Lung microvascular endothelial cell (primary cell): ENCODE data around the gene HAUS8. TPM values are rescaled to one million over a fixed set of nuclear protein-coding genes. Genes with fewer than 3 reads are reported as not detected.

Experiments used
- DNase-seq, 2 donors: peaks; one replicate each; pipeline versions ENCODE4 v3.0.0 to v3.0.0-alpha.2; 2010; ENCODE audit warnings: low read depth in 2 of 2
- total RNA-seq: library from RNA; depleted of rRNA; stranded (reverse); fragments of >200 nt; gene quantifications from 2 replicates; pipeline ENCODE4 v1.2.1, GENCODE V29; 2014

The HAUS8 gene
- total RNA-seq, 1 donor from 2014 or later: 2.8 TPM

DNA sequence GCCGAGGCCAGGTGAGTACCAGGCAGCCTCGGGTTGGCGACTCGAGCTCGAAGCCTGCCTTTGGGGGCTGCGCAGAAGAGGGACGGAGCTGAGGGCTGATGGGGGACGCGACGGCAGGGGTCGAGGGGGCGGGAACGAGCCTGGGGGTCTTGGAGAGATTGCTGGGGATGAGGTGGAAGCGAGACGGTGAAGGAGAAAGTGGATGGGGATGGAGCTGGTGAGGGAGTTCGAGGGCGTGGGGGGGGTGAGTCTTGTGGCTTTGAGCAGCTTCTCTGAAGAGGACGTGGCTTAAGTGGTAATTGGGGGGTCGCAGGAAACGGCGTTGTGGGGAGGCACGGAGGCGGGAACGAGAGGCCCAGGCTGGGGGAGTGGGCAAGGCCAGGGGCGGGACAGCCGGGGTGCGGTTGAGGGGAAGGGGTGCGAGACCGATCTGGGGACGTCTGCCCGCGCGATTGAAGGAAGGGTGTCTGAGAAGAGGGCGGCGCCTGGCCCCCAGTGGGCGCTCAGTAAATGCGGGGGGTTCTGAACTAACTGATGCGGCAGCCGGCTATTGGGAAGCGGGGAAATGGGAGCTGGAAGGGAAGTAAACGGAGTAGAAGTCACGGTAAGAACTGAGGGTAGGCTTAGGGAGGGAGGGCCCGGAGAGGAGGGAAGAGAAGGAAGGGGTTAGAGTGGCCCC, 751 bp upstream of the HAUS8 start:
- DNase-seq: peak; percentile 32 to 45

DNA sequence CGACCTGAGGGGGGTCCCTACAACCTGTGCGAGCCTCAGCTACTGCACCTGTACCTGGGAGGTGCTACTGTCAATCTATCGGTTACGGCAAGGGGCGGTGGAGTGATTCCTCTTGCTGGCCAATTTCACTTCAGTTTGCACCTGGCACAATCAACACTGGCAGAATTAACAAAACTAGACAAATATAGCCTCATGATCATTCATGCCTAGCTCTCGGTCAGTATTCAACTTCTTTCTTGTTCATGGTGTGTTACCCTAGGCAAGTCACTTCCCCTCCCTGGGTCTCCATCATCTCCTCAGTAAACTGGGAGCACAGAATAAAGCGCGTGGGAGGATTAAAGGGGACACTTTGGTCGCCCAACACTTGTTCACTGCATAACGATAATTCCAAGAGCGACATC, 618 bp downstream of the HAUS8 start:
- DNase-seq: no peak

DNA sequence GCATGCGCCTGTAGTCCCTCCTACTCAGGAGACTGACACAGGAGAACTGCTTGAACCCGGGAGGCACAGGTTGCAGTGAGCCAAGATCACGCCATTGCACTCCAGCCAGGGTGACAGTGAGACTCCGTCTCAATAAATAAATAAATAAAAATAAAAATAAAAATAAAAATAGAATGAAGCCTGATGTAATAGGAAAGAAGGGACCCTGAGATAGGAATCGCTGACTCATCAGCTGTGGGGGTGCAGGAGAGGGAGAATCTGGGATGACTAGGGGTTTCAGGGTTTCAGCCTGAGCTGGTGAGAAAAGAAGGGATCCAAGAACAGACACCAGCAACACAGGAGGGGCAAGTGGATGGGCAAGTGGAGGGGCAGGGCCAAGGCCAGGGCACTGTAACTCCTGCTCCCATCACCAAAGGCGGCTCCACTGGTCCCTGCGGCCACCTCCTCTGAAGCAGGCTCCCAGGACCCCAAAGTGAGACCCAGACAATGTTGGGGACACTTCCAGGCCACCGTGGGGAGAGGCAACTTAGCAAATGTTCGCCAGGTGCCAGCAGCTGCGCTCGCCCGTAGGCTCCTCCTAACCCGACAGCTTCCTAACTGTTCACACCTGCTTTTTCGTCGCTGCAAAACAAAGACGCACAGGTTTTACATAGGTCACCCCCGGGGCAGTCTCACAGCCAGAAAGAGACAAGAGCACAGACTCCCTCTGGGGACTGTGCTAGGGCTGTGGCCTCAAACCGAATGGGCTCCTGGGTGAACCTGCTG, 1.2 kb downstream of the HAUS8 start:
- DNase-seq: no peak

DNA sequence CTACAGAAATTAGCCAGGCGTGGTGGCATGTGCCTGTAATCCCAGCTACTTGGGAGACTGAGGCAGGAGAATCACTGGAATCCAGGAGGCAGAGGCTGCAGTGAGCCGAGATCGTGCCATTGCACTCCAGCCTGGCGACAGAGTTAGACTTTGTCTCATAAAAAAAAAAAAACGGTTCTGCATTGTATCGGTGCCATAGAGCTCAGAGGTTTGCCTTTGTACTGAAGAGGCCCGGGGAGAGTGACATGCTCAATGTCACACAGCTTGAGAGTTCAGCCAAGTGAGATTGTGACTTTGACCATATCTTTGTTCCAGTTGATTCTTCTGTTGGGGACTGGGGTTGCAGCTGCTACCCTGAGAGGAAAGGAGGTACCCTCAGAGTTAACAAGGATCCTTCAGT, 4.3 kb downstream of the HAUS8 start:
- no peak for DNase-seq

DNA sequence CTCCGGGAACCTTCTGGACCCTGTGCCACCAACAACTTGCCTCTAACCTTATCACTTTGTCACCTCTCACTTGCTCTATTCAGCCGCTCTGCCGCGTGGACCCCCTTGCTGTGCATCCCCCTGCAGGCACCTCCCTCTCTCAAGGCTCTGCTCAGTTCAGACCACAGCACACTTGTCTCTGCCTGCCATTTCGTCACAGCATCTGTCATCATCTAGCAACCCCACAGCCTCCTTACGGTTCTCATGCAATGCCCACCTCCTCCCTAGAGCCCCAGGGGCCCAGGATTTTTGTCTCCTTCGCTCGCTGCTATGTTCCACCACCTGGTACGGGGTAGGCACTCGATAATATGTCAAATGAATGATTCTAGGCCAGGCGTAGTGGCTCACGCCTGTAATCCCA, 4.8 kb downstream of the HAUS8 start:
- DNase-seq: no peak

DNA sequence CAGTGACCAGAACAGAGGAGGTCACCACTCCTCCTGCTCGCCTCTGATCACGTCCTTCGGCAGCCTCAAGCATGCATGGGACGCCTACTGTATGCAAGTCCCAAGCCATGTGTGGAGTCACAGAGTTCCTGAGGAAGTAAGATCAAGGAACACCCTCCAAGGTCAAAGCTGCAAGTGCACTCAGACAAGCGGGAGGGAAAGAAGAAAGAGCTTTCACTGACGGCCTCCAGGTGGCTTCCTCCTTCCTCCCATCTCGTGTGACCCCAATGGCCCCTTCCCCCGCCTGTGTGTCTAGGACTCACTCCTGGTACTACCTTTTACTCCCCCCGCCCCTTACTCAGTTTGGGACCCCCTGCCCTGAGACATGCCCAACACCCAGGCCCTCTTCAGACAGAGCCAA, 6.1 kb downstream of the HAUS8 start:
- DNase-seq: no peak

DNA sequence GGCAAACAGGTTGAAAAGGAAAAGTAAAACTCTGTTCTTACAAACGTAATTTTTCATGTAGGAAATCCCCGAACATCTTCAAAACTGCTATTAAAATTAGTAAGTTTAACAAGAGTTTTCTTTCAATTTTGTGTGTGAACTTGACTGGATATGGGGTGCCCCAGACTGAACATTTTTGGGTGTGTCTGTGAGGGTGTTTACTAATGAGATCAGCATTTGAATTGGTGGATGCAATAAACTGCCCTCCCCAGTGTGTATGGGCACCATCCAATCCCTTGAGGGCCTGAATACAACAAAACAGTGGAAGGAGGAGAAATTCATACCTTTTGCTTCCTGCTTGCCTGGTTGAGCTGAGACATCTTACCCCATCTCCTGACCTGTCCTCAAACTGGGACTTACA, 11.8 kb downstream of the HAUS8 start:
- DNase-seq: no peak

DNA sequence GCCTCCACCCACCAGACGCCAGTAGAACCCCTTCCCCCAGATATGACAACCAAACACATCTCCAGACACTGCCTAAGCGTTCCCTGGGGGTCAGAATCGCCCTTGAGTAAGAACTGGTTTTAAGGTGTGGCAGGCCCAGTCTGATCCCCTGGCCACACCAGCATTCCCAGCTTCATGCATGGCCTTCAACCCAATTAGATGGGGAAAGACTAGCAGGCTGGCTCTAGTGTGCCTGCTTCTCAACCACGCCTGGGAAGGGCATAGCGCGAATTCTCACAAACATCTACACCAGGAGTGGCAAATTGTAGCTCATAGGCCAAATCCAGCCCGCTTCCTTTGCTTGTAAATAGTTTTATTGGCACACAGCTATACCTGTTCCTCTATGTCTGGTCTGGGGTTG, 13.6 kb downstream of the HAUS8 start:
- no peak for DNase-seq

DNA sequence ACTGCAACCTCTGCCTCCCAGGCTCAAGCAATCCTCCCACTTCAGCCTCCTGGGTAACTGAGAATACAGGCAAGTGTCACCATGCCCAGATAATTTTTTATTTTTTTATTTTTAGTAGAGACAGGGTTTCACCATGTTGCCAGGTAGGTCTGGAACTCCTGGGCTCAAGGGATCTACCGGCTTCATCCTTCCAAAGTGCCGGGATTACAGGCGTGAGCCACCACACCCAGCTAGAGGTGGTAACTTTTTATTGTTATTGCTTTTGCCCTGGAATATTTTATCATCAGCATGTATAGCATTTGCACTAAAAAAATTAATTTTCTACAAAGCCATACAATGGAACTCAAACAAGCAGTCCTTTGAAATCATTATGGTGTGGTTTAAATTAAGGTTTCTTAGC, 14.0 kb downstream of the HAUS8 start:
- no peak for DNase-seq

DNA sequence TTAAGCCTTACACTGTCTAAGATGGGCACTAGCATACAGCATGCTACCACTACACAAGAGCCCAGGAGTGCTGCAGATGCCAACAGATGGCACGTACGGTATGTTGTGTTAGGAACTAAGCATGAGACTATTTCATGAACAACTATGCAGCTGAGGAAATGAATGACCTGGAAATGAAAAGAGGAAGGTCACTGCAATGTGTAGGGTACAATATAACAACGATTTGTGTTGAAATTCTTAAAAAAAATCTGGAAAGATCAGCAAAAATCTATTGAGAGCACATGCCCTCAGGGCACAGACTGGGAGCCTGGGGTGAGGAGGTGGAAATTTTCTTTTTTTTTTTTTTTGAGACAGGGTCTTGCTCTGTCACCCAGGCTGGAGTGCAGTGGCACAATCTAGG, 14.4 kb downstream of the HAUS8 start:
- no peak for DNase-seq

DNA sequence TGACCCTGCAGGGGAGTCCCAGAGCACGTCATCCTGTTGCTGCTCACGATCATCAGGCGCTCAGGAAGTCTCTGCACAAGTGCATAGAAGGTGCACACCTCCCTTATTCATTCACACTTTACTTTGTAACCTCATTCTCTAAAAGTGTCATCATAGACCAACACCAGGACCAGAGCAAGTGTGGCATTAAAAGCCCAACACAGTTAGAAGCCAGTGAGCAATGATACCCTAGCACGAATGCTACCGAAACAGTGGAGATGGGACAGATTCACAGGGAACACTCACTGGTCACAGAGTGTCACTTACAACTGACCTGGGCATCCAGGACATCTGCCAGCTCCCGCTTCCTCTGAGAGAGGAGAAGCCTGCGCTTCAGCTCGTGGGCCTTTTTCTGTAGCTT, 17.0 kb downstream of the HAUS8 start:
- no peak for DNase-seq

DNA sequence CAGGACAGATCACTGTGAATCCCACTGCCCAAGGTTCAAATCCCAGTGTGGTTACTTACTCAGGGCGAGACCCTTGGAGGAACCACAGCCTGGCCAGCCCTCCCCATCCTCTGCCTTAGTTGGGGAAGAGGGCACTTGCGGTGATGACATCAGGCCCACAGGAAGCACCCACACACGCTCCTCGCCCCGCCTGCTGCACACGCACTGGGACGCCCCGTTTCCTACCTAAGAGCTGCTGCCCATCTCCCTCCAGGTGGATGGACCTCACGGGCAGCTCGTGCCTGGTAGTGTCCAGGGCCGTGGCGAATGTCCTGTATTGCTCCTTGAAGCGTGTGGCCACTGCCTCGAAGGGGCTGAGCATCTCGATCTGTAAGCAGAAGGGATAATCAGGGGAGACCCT, 19.6 kb downstream of the HAUS8 start:
- no peak for DNase-seq

DNA sequence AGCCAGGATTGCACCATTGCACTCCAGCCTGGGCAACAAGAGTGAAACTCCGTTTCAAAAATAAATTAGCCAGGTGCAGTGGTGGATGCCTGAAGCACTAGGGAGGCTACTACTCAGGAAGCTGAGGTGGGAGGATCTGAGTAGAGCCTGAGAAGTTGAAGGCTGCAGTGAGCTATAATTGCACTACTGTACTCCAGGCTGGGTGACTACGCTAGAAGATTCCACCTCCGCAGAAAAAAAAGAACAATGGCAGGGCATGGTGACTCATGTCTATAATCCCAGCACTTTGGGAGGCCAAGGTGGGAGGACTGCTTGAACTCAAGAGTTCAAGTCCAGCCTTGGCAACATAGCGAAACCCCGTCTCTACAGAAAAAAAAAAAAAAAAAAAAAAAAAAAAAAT, 20.5 kb downstream of the HAUS8 start:
- no peak for DNase-seq

DNA sequence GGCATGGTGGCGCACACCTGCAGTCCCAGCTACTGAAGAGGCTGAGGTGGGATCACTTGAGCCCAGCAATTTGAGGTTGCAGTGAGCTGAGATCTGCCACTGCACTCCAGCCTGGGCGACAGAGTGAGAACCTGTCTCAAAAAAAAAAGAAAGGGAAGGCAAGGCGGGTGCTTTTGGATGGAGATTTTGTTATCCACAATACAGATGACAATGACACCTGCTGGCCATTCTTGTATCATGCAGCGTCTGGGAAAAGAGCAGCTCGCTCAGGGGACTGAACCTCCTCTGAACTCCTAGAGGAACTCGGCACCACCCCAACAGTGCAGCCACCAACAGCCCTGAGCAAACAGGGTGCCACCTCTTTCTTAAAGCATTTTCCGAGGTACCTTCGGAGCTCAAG, 22.8 kb downstream of the HAUS8 start:
- peak; percentile 62 to 70 for DNase-seq

DNA sequence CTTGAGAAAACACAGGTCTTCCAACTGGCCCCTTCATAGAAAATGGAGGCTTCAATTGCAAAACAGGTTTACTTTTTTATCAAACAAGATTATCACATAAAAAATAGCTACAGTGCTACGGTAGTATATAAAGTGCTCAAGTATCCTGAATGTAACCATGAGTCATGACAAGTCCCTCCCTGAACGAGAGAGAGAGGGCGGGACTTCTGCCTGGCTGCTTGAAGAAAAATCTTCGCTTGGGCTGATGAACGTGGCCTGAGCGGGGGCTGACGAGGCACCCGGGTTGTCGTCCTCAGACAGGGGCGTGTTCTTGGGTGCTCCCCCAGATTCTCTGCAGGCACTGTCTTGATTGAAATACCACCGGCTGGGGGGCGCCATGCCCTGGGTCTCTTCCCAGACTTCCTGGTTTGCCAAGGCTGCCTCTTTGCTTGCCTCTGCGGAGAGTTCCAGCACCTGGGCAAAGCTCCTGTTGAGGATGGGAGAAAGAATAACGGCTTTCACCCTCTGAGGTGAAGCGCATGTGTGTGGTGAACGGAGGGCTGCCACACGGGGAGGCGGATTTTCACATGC, 25.5 kb downstream of the HAUS8 start:
- peak in 1 of 2 donors; percentile 61 for DNase-seq

DNA sequence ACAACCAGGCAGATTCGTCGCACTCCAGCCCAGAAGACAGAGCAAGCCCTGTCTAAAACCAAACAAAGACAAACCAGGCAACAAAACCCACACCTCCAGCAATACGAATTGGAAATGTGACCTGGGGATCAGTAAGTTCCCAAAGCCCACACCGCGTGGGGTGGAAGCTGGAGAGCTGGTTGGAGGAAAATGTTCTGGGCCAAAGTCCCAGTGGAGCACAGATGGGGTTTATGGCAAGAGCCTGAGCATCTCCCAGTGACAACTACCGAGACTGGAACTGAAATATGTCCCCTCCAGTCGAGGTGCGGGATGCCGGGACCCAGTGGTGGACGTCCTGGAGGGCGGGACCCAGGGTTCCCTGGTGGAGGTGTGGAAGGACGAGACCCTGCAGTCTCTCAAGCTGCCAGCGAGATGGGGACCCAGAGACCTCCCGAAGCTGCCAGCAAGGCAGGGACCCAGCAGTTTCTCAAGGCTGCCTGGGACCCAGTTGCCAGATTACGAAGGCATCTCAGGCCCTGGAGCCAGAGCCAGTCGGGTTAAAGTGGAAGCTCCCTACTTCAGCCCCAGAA, 26.3 kb downstream of the HAUS8 start:
- DNase-seq: no peak

DNA sequence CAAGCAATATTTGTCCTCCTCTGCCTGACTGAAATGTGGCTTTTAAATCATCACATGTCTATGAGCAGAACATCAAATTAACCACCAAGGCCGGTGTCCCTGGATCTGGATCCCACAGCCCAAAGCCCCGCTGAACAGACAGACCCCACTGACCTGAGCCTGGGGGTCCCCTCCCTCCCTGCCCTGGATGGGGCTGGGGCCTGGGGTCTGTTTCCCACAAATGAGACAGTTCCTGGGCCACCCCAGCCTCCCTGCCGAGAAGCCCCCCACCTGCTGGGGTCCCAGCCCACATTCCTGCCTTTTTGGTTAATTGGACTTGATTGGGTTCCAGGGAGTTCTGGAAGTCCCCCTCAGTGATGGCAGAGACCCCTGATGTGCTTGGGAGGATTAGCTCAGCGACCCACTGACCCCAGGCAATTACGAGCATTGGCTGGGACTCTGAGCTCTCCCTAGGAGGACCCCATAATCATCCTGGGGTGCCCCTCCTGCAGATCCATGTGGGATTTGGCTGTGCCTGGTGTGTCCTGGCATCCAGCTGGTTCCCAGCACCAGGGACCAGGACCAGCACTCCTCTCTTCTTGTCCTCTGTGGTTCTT, 29.2 kb downstream of the HAUS8 start:
- no peak for DNase-seq

DNA sequence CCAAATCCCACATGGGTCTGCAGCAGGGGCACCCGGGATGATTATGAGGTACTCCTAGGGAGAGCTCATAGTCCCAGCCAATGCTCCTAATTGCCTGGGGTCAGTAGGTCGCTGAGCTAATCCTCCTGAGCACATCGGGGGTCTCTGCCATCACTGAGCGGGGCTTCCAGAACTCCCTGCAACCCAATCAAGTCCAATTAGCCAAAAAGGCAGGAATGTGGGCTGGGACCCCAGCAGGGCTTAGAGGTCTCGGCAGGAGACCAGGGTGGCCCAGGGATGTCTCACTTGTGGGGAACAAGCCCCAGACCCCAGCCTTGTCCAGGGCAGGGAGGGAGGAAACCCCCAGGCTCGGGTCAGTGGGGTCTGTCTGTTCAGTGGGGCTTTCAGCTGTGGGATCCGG, 31.5 kb downstream of the HAUS8 start:
- DNase-seq: no peak

DNA sequence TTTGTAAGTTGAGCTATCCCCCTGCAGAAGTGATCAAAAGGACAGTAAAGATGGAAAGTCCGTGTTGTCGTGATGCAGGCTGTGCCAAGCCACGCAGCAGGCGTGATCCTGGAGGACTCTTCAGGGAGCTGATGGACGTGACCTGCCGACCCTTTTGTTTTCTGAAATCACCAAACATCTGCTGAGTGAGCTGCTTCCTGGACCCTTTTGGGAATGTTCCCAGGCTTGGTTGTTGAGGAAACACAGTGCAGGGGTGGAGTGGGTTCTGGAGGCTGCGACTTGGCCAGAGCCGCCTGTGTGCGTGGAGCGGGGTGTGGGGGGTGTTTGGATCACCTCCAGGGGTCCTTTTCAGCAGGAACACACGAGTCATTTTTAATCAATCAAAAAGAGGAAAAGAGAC, 33.3 kb downstream of the HAUS8 start:
- peak; percentile 21 to 80 for DNase-seq

DNA sequence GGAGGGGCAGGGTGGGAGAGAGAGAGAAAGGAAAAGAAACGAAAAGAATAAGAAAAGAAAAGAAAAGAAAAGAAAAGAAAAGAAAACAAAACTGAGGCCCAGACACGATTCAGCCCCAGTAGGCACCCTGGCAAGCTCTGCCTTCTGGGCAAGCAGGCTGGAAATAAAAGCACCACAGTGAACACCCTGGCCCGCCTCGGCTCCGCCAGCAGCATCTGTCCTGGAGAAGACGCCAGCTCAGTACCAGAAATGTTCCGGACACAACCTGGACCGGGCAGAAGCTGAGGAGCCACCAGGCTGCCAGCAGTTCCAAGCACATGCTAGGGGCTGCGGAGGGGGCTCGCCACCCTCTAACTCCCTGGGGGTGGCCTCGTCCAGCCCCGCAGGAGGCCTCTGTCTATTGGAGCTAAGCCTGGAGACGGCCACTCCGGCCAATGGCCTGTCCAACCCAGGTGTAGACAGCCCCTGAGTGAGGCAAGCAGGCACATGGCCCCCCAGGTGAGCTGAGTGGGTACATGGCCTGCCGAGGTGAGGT, 37.2 kb downstream of the HAUS8 start:
- DNase-seq: no peak

DNA sequence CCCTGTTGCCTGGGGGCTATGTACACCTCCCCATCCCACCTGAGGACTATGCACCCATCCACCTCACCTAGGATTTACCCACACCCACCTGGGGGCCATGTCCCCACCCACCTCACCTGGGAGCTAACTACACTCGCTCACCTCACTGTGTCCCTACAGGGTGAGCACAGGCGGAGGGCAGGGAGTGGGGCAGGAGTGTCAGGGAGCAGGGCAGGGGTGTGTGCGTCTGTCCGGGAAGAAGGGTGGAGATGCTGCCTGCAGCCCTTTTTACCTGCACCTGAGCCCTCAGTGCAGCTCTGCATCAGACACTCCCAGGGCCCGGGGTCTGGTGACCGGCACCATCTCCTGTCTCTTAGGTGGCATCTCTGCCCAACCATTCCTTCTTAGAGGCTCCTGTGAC, 38.1 kb downstream of the HAUS8 start:
- no peak for DNase-seq

DNA sequence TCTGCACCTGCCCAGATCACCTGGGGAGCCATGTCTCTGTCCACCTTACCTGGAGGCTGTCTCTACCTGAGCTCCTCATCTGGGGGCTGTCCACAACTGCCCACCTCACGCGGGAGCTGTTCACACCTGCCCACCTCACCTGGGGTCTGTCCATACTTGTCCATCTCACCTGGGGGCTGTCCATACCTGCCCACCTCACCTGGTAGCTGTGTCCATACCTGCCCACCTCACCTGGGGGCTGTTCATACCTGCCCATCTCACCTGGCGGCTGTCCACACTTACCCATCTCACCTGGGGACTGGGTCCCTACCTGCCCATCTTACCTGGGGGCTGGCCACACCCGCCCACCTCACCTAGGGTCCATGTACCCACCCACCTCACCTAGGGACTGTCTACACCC, 38.6 kb downstream of the HAUS8 start:
- no peak for DNase-seq
